Tibial artery (tissue), 4 donors: ENCODE data around the gene SSB.

ENCODE experiments used
- DNase-seq, 2 donors: peaks; one replicate each; pipeline ENCODE4 v3.0.0-alpha.2; 2019
- H3K27ac ChIP-seq, 2 donors: fragments of 200-600 bp; sonication (generic) in 1 of 2; 1 replicate in 1 of 2; 2 replicates in 1 of 2; pipeline ENCODE4 v1.5.1; 2018 to 2019; ENCODE audit warnings: mild to moderate bottlenecking in 1 of 2
- H3K27me3 ChIP-seq, 2 donors: fragments of 200-600 bp; sonication (generic) in 1 of 2; one replicate each; pipeline versions ENCODE4 v1.5.1 to v1.6.0; 2016 to 2019
- H3K36me3 ChIP-seq, 3 donors: fragments of 200-600 bp; sonication (generic) in 2 of 3; one replicate each; pipeline ENCODE4 v1.5.1; 2016 to 2019; ENCODE audit warnings: mild to moderate bottlenecking in 2 of 3
- H3K4me1 ChIP-seq, 4 donors: fragments of 200-600 bp; sonication (generic) in 2 of 4; 1 replicate in 3 of 4; 2 replicates in 1 of 4; pipeline ENCODE4 v1.5.1; 2016 to 2019
- H3K4me3 ChIP-seq, 2 donors: fragments of 200-600 bp; sonication (generic) in 1 of 2; 1 replicate in 1 of 2; 2 replicates in 1 of 2; pipeline ENCODE4 v1.5.1; 2018 to 2019; ENCODE audit warnings: mild to moderate bottlenecking in 2 of 2
- H3K9me3 ChIP-seq, 3 donors: fragments of 200-600 bp; sonication (generic) in 1 of 3; one replicate each; pipeline ENCODE4 v1.5.1; 2016 to 2019
- CTCF ChIP-seq, 2 experiments: fragments of 200-600 bp in 1 of 2; fragments of 450-650 bp in 1 of 2; IDR thresholded peaks; one replicate each; pipeline ENCODE4 v1.5.1; 2017 to 2019; ENCODE audit warnings: antibody characterized with exemption in 2 of 2, mild to moderate bottlenecking in 1 of 2, moderate library complexity in 1 of 2
- intact Hi-C: fragments of 100-400 bp; cut with DNase I; formaldehyde crosslinking; loops from one replicate; pipeline ENCODE4 v1.15.0; 2023; ENCODE audit warnings: low total_unique reads

Gene SSB

GRCh38 chr2:169767243-169767888, 31.3 kb upstream of the SSB start:
- H3K27ac ChIP-seq: no peak overlapping the region
- no peaks in the 10 kb centered on the region for H3K36me3 ChIP-seq
- intact Hi-C loops: no loop called here
- H3K27me3 ChIP-seq: peaks cover 0 to 14% of the 10 kb centered on the region in 2 donors
- H3K4me3 ChIP-seq: no peak overlapping the region
- no peaks in the 10 kb centered on the region for H3K9me3 ChIP-seq
- TF ChIP-seq CTCF (IDR thresholded peaks at IDR 0.05): peak; percentile 49 to 64
- DNase-seq: peak in 1 of 2 donors; percentile 61
- H3K4me1 ChIP-seq: peaks cover 0 to 11% (median 6%) of the 10 kb centered on the region in 4 donors

GRCh38 chr2:169768262-169768995, 30.2 kb upstream of the SSB start:
- peak overlapping the region; percentile 24 to 42 for H3K4me3 ChIP-seq
- peaks cover 0 to 14% of the 10 kb centered on the region in 2 donors for H3K27me3 ChIP-seq
- H3K36me3 ChIP-seq: no peaks in the 10 kb centered on the region
- no peak for DNase-seq
- no peaks in the 10 kb centered on the region for H3K9me3 ChIP-seq
- no peak for TF ChIP-seq CTCF (IDR thresholded peaks at IDR 0.05)
- H3K27ac ChIP-seq: no peak overlapping the region
- H3K4me1 ChIP-seq: peaks cover 0 to 11% (median 6%) of the 10 kb centered on the region in 4 donors
- intact Hi-C loops: no loop called here

- H3K4me1 ChIP-seq: peaks cover 0 to 12% (median 8%) of the 10 kb centered on the region in 4 donors
- no peaks in the 10 kb centered on the region for H3K9me3 ChIP-seq
- DNase-seq: no peak
- no peak for TF ChIP-seq CTCF (IDR thresholded peaks at IDR 0.05)
- intact Hi-C loops: no loop called here
- H3K4me3 ChIP-seq: no peak overlapping the region
- peaks cover 0 to 14% of the 10 kb centered on the region in 2 donors for H3K27me3 ChIP-seq
- no peak overlapping the region for H3K27ac ChIP-seq
- H3K36me3 ChIP-seq: no peaks in the 10 kb centered on the region
Measured at GRCh38 chr2:169771021-169771420, 27.6 kb upstream of the SSB start.

GRCh38 chr2:169771612-169772011, 27.1 kb upstream of the SSB start:
- peaks cover 0 to 14% of the 10 kb centered on the region in 2 donors for H3K27me3 ChIP-seq
- DNase-seq: no peak
- no peak overlapping the region for H3K27ac ChIP-seq
- TF ChIP-seq CTCF (IDR thresholded peaks at IDR 0.05): no peak
- H3K36me3 ChIP-seq: no peaks in the 10 kb centered on the region
- no peak overlapping the region for H3K4me3 ChIP-seq
- no peaks in the 10 kb centered on the region for H3K9me3 ChIP-seq
- H3K4me1 ChIP-seq: peaks cover 0 to 14% (median 8%) of the 10 kb centered on the region in 4 donors
- intact Hi-C loops: no loop called here

- intact Hi-C loops: no loop called here
Measured at GRCh38 chr2:169772651-169773050, 26.0 kb upstream of the SSB start.

More at GRCh38 chr2:169772651-169773050, 26.0 kb upstream of the SSB start:
- no peak for DNase-seq
- H3K4me3 ChIP-seq: no peak overlapping the region
- H3K9me3 ChIP-seq: no peaks in the 10 kb centered on the region
- H3K27me3 ChIP-seq: peaks cover 0 to 13% of the 10 kb centered on the region in 2 donors
- H3K4me1 ChIP-seq: peaks cover 0 to 14% (median 8%) of the 10 kb centered on the region in 4 donors
- TF ChIP-seq CTCF (IDR thresholded peaks at IDR 0.05): no peak
- no peak overlapping the region for H3K27ac ChIP-seq
- H3K36me3 ChIP-seq: no peaks in the 10 kb centered on the region
